Panc1 (cell line): ENCODE results near the gene NIPBL. TPM values are rescaled to one million over a fixed set of nuclear protein-coding genes. Genes with fewer than 3 reads are reported as not detected.

Experiments used
- ATAC-seq: fragments of 200-7000 bp; cut with Tn5 transposase; 2 replicates; pipeline ENCODE4 v1.9.1; 2020; ENCODE audit warnings: mild to moderate bottlenecking, moderate library complexity
- BruUV-seq: library from RNA; stranded (reverse); fragments of 400-500 nt; replicated peaks from 2 replicates; lab custom pipeline; 2021; lab: Mats Ljungman, UMichigan
- CTCF ChIA-PET: fragments of 300-600 bp; sonication (Branson Sonifier 250); formaldehyde crosslinking; loops from one replicate; lab custom pipeline; 2022; ENCODE audit warnings: antibody characterized with exemption; lab: Charles Lee
- POLR2A ChIA-PET: fragments of 300-600 bp; sonication (Branson Sonifier 250); formaldehyde crosslinking; loops from one replicate; lab custom pipeline; 2022; ENCODE audit warnings: antibody characterized with exemption; lab: Charles Lee
- DNase-seq: peaks from one replicate; pipeline ENCODE4 v3.0.0-alpha.2; 2010; ENCODE audit warnings: low read depth, low spot score
- H3K27ac ChIP-seq: 2 replicates; pipeline ENCODE4 v1.5.1; 2011; ENCODE audit warnings: mild to moderate bottlenecking, low read length, inconsistent platforms
- H3K27me3 ChIP-seq: fragments of 200-500 bp; sonication (Bioruptor generic); 2 replicates; pipeline ENCODE4 v1.6.0; 2014; ENCODE audit warnings: low read length, inconsistent platforms; ENCODE audit not compliant: control insufficient read depth, insufficient read depth
- H3K36me3 ChIP-seq: fragments of 200-500 bp; sonication (Bioruptor generic); 2 replicates; pipeline ENCODE4 v1.5.1; 2014; ENCODE audit warnings: inconsistent platforms, mild to moderate bottlenecking, low read length, moderate library complexity; ENCODE audit not compliant: control insufficient read depth, insufficient read depth
- H3K4me1 ChIP-seq: 2 replicates; pipeline ENCODE4 v1.5.1; 2011; ENCODE audit warnings: inconsistent platforms, mild to moderate bottlenecking, low read length, moderate library complexity; ENCODE audit not compliant: control insufficient read depth, insufficient read depth
- H3K4me3 ChIP-seq, 2 experiments: 2 replicates each; pipeline ENCODE4 v1.5.1; 2011 to 2012; ENCODE audit warnings: low read depth in 2 of 2, low read length in 2 of 2, mild to moderate bottlenecking in 2 of 2, inconsistent platforms in 1 of 2, moderate library complexity in 1 of 2
- H3K9me3 ChIP-seq: fragments of 200-500 bp; sonication (Bioruptor generic); 2 replicates; pipeline ENCODE4 v1.5.1; 2014; ENCODE audit warnings: low read depth, mild to moderate bottlenecking, inconsistent platforms, low read length, moderate library complexity; ENCODE audit not compliant: control insufficient read depth, insufficient read depth
- CTCF ChIP-seq: fragments of 450-650 bp; IDR thresholded peaks from 2 replicates; pipeline ENCODE4 v1.5.1; 2017; ENCODE audit warnings: mild to moderate bottlenecking
- POLR2AphosphoS5 ChIP-seq: IDR thresholded peaks from 2 replicates; pipeline ENCODE4 v1.6.1; 2012; ENCODE audit warnings: mild to moderate bottlenecking, low read depth, low read length, moderate library complexity
- REST ChIP-seq, 2 experiments: IDR thresholded peaks; 2 replicates each; pipeline ENCODE4 v1.6.1; 2011 to 2012; ENCODE audit warnings: low read depth in 2 of 2, control low read depth in 1 of 2, low read length in 1 of 2, mild to moderate bottlenecking in 1 of 2, moderate library complexity in 1 of 2; ENCODE audit not compliant: insufficient read depth in 1 of 2
- SIN3A ChIP-seq: IDR thresholded peaks from 2 replicates; pipeline ENCODE4 v1.6.1; 2012; ENCODE audit warnings: low read depth, mild to moderate bottlenecking, low read length, moderate library complexity, borderline replicate concordance; ENCODE audit not compliant: insufficient read depth
- TCF7L2 ChIP-seq: IDR thresholded peaks from 2 replicates; pipeline ENCODE4 v1.6.1; 2011; ENCODE audit warnings: mild to moderate bottlenecking, low read depth, low read length, inconsistent platforms
- in situ Hi-C: cut with HindIII; loops from 2 replicates; pipeline ENCODE4 v1.10.0; 2016; ENCODE audit warnings: low sequenced_read_pairs, low pct_unique_long_range_greater_than_20kb
- intact Hi-C: fragments of 100-400 bp; cut with micrococcal nuclease; formaldehyde crosslinking; loops from one replicate; pipeline ENCODE4 v1.10.0; 2022; ENCODE audit not compliant: unreplicated experiment
- total RNA-seq: library from RNA; stranded (reverse); gene quantifications from one replicate; pipeline ENCODE4 v1.2.1, GENCODE V29; 2021; ENCODE audit not compliant: unreplicated experiment

Gene NIPBL
- total RNA-seq, 1 experiment from 2014 or later = 41.6 TPM

- ATAC-seq (no peak), DNase-seq (no peak)
- in situ Hi-C loops = no loop called here
- Histone ChIP-seq H3K27me3 (no peaks in the 10 kb centered on the region), H3K4me1 (no peaks in the 10 kb centered on the region), H3K4me3 (no peak overlapping the region), H3K27ac (no peak overlapping the region), H3K9me3 (no peaks in the 10 kb centered on the region), H3K36me3 (peaks cover 18% of the 10 kb centered on the region; the same call in 1 of the 2 replicates)
- ChIA-PET POLR2A (no interaction called here), CTCF (interaction anchor here (0.5 kb wide), 1 partner anchor 236 kb away, joined by 7 read pairs; no protein-coding TSS in a partner anchor)
- no TSS peak for BruUV-seq
- intact Hi-C loops = no loop called here
- TF ChIP-seq SIN3A = no peak
- TF ChIP-seq TCF7L2 = no peak
- no peak for TF ChIP-seq CTCF
- TF ChIP-seq POLR2AphosphoS5 = no peak
- TF ChIP-seq REST (IDR thresholded peaks at IDR 0.05; ENCODE audit: insufficient read depth in 1 of 2, low read depth in 2 of 2, low read length in 1 of 2) = no peak
Observed at GRCh38 chr5:36965179-36965578, 88.6 kb downstream of the NIPBL start.

GRCh38 chr5:36969700-36970395 is 93.3 kb downstream of the NIPBL start:
- intact Hi-C loops (no loop called here), in situ Hi-C loops (no loop called here)
- no TSS peak for BruUV-seq
- H3K27ac ChIP-seq = no peak overlapping the region
- no peak for ATAC-seq
- H3K9me3 ChIP-seq = no peaks in the 10 kb centered on the region
- H3K4me1 ChIP-seq = no peaks in the 10 kb centered on the region
- no peak for DNase-seq
- no peaks in the 10 kb centered on the region for H3K27me3 ChIP-seq
- H3K4me3 ChIP-seq = no peak overlapping the region
- ChIA-PET CTCF (no interaction called here), POLR2A (no interaction called here)
- peaks cover 20% of the 10 kb centered on the region; the same call in 1 of the 2 replicates for H3K36me3 ChIP-seq
- TF ChIP-seq REST (IDR thresholded peaks at IDR 0.05; ENCODE audit: insufficient read depth in 1 of 2, low read depth in 2 of 2, low read length in 1 of 2) (no peak), POLR2AphosphoS5 (no peak), CTCF (no peak), TCF7L2 (no peak), SIN3A (no peak)
